Body of pancreas (tissue), 4 donors: ENCODE data around the gene ZNF543.

Source experiments
- POLR2A ChIP-seq, 3 donors: fragments of 450-650 bp; IDR thresholded peaks; one replicate each; pipeline ENCODE4 v1.6.1; 2016; ENCODE audit warnings: antibody characterized with exemption in 3 of 3, mild to moderate bottlenecking in 2 of 3
- TF ChIP-seq, protein P1 (sequence below), 7 experiments: fragments of 450-650 bp in 4 of 7; fragments of 200-600 bp in 3 of 7; sonication (generic) in 3 of 7; IDR thresholded peaks; one replicate each; pipeline ENCODE4 v1.5.1; 2016 to 2019; ENCODE audit warnings: antibody characterized with exemption in 7 of 7

GRCh38 chr19:57282011-57282643 is 38.1 kb upstream of the ZNF543 start:
- TF ChIP-seq, protein P1, sequence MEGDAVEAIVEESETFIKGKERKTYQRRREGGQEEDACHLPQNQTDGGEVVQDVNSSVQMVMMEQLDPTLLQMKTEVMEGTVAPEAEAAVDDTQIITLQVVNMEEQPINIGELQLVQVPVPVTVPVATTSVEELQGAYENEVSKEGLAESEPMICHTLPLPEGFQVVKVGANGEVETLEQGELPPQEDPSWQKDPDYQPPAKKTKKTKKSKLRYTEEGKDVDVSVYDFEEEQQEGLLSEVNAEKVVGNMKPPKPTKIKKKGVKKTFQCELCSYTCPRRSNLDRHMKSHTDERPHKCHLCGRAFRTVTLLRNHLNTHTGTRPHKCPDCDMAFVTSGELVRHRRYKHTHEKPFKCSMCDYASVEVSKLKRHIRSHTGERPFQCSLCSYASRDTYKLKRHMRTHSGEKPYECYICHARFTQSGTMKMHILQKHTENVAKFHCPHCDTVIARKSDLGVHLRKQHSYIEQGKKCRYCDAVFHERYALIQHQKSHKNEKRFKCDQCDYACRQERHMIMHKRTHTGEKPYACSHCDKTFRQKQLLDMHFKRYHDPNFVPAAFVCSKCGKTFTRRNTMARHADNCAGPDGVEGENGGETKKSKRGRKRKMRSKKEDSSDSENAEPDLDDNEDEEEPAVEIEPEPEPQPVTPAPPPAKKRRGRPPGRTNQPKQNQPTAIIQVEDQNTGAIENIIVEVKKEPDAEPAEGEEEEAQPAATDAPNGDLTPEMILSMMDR (IDR thresholded peaks at IDR 0.05): no peak
- TF ChIP-seq POLR2A (IDR thresholded peaks at IDR 0.05): no peak
